Immature natural killer cell (primary cell): ENCODE results near the gene ESR1. TPM values are rescaled to one million over a fixed set of nuclear protein-coding genes. Genes with fewer than 3 reads are reported as not detected.

ENCODE experiments used
- DNase-seq, 3 donors: peaks; one replicate each; pipeline ENCODE4 v3.0.0; 2022; ENCODE audit warnings: mixed read lengths in 1 of 3
- H3K27ac Mint-ChIP-seq, 6 donors: one replicate each; pipeline ENCODE4 v1.8.0; 2020; ENCODE audit warnings: mixed read lengths in 6 of 6, mild to moderate bottlenecking in 5 of 6, inconsistent platforms in 4 of 6, moderate library complexity in 3 of 6
- H3K27me3 Mint-ChIP-seq, 3 donors: one replicate each; pipeline ENCODE4 v1.8.0; 2020 to 2021; ENCODE audit warnings: low read depth in 3 of 3, mild to moderate bottlenecking in 3 of 3, mixed read lengths in 3 of 3, moderate library complexity in 3 of 3, inconsistent platforms in 1 of 3
- H3K36me3 Mint-ChIP-seq, 3 donors: one replicate each; pipeline ENCODE4 v1.8.0; 2020; ENCODE audit warnings: mixed read lengths in 3 of 3, inconsistent platforms in 2 of 3, mild to moderate bottlenecking in 2 of 3
- H3K4me1 Mint-ChIP-seq, 2 donors: one replicate each; pipeline ENCODE4 v1.8.0; 2020; ENCODE audit warnings: inconsistent platforms in 2 of 2, mild to moderate bottlenecking in 2 of 2, mixed read lengths in 2 of 2, moderate library complexity in 1 of 2
- H3K4me3 Mint-ChIP-seq, 5 donors: one replicate each; pipeline ENCODE4 v1.8.0; 2020; ENCODE audit warnings: mild to moderate bottlenecking in 5 of 5, mixed read lengths in 5 of 5, inconsistent platforms in 3 of 5, moderate library complexity in 3 of 5
- H3K9me3 Mint-ChIP-seq, 6 donors: one replicate each; pipeline ENCODE4 v1.8.0; 2020; ENCODE audit warnings: mild to moderate bottlenecking in 6 of 6, mixed read lengths in 6 of 6, inconsistent platforms in 4 of 6, moderate library complexity in 3 of 6
- polyA plus RNA-seq, 3 donors: library from polyadenylated mRNA; unstranded; fragments of 300-500 nt; fragmentation: Illumina TruSeq; gene quantifications; one replicate each; pipeline ENCODE4 v1.2.3, GENCODE V29; 2021

The ESR1 gene
- polyA plus RNA-seq, 3 donors from 2014 or later = not detected

- H3K4me3 Mint-ChIP-seq = no peak overlapping the region
- DNase-seq = no peak
- peaks cover 0 to 6% of the 10 kb centered on the region in 2 donors for H3K4me1 Mint-ChIP-seq
- no peaks in the 10 kb centered on the region for H3K9me3 Mint-ChIP-seq
- peaks cover 0 to 6% (median 0%) of the 10 kb centered on the region in 3 donors for H3K27me3 Mint-ChIP-seq
- H3K27ac Mint-ChIP-seq = no peak overlapping the region
- peaks cover 0 to 5% (median 0%) of the 10 kb centered on the region in 3 donors for H3K36me3 Mint-ChIP-seq
These were observed 286.2 kb downstream of the ESR1 start for GRCh38 chr6:152093711-152094110.

GRCh38 chr6:152094276-152094675 is 286.8 kb downstream of the ESR1 start:
- no peak for DNase-seq
- H3K4me3 Mint-ChIP-seq = no peak overlapping the region
- H3K27ac Mint-ChIP-seq = no peak overlapping the region
- peaks cover 0 to 6% of the 10 kb centered on the region in 2 donors for H3K4me1 Mint-ChIP-seq
- H3K36me3 Mint-ChIP-seq = peaks cover 0 to 5% (median 0%) of the 10 kb centered on the region in 3 donors
- no peaks in the 10 kb centered on the region for H3K9me3 Mint-ChIP-seq
- H3K27me3 Mint-ChIP-seq = peaks cover 0 to 6% (median 0%) of the 10 kb centered on the region in 3 donors

- peak in 1 of 3 donors; percentile 9 for DNase-seq
- Mint-ChIP-seq H3K9me3 (no peaks in the 10 kb centered on the region), H3K4me1 (peaks cover 0 to 6% of the 10 kb centered on the region in 2 donors), H3K27ac (peak overlapping the region in 1 of 6 donors; percentile 61), H3K27me3 (peaks cover 0 to 7% (median 0%) of the 10 kb centered on the region in 3 donors), H3K36me3 (peaks cover 0 to 5% (median 0%) of the 10 kb centered on the region in 3 donors), H3K4me3 (peak overlapping the region in 1 of 5 donors; percentile 11)
These were observed 287.6 kb downstream of the ESR1 start for GRCh38 chr6:152094992-152095592.

GRCh38 chr6:152096863-152097496 is 289.5 kb downstream of the ESR1 start:
- Mint-ChIP-seq H3K27me3 (peaks cover 0 to 1% (median 0%) of the 10 kb centered on the region in 3 donors), H3K4me1 (peaks cover 0 to 6% of the 10 kb centered on the region in 2 donors), H3K36me3 (peaks cover 0 to 8% (median 0%) of the 10 kb centered on the region in 3 donors), H3K27ac (no peak overlapping the region), H3K4me3 (no peak overlapping the region), H3K9me3 (no peaks in the 10 kb centered on the region)
- DNase-seq = no peak

GRCh38 chr6:152098683-152099082 is 291.2 kb downstream of the ESR1 start:
- Mint-ChIP-seq H3K27ac (no peak overlapping the region), H3K9me3 (no peaks in the 10 kb centered on the region), H3K4me3 (no peak overlapping the region), H3K36me3 (peaks cover 0 to 12% (median 5%) of the 10 kb centered on the region in 3 donors), H3K27me3 (peaks cover 0 to 1% (median 0%) of the 10 kb centered on the region in 3 donors), H3K4me1 (peaks cover 5 to 6% of the 10 kb centered on the region in 2 donors)
- DNase-seq = no peak

- no peak for DNase-seq
- Mint-ChIP-seq H3K27ac (no peak overlapping the region), H3K27me3 (peaks cover 0 to 1% (median 0%) of the 10 kb centered on the region in 3 donors), H3K4me3 (no peak overlapping the region), H3K9me3 (no peaks in the 10 kb centered on the region), H3K36me3 (peaks cover 0 to 13% (median 12%) of the 10 kb centered on the region in 3 donors), H3K4me1 (peaks cover 5 to 6% of the 10 kb centered on the region in 2 donors)
These were observed 292.1 kb downstream of the ESR1 start for GRCh38 chr6:152099446-152100182.

GRCh38 chr6:152100183-152100618 is 292.7 kb downstream of the ESR1 start:
- no peaks in the 10 kb centered on the region for H3K9me3 Mint-ChIP-seq
- peaks cover 0 to 13% (median 12%) of the 10 kb centered on the region in 3 donors for H3K36me3 Mint-ChIP-seq
- H3K27ac Mint-ChIP-seq = no peak overlapping the region
- H3K4me1 Mint-ChIP-seq = peaks cover 3 to 5% of the 10 kb centered on the region in 2 donors
- H3K4me3 Mint-ChIP-seq = no peak overlapping the region
- DNase-seq = no peak
- peaks cover 0 to 1% (median 0%) of the 10 kb centered on the region in 3 donors for H3K27me3 Mint-ChIP-seq

GRCh38 chr6:152107973-152108372 is 300.5 kb downstream of the ESR1 start:
- H3K4me3 Mint-ChIP-seq = no peak overlapping the region
- no peak overlapping the region for H3K27ac Mint-ChIP-seq
- H3K27me3 Mint-ChIP-seq = peaks cover 0 to 2% (median 0%) of the 10 kb centered on the region in 3 donors
- H3K9me3 Mint-ChIP-seq = no peaks in the 10 kb centered on the region
- DNase-seq = no peak
- H3K36me3 Mint-ChIP-seq = peaks cover 0 to 13% (median 9%) of the 10 kb centered on the region in 3 donors
- peaks cover 7 to 18% of the 10 kb centered on the region in 2 donors for H3K4me1 Mint-ChIP-seq

GRCh38 chr6:152110886-152111820 is 303.7 kb downstream of the ESR1 start:
- peak overlapping the region in 3 of 6 donors; percentile 26 to 69 (median 65) for H3K27ac Mint-ChIP-seq
- no peaks in the 10 kb centered on the region for H3K9me3 Mint-ChIP-seq
- peak overlapping the region in 3 of 5 donors; percentile 15 to 51 (median 39) for H3K4me3 Mint-ChIP-seq
- H3K4me1 Mint-ChIP-seq = peaks cover 7 to 12% of the 10 kb centered on the region in 2 donors
- DNase-seq = peak in 2 of 3 donors; percentile 26 to 38
- H3K36me3 Mint-ChIP-seq = peaks cover 0 to 4% (median 0%) of the 10 kb centered on the region in 3 donors
- H3K27me3 Mint-ChIP-seq = peaks cover 0 to 2% (median 0%) of the 10 kb centered on the region in 3 donors

GRCh38 chr6:152112491-152113261 is 305.2 kb downstream of the ESR1 start:
- H3K4me1 Mint-ChIP-seq = peaks cover 7 to 25% of the 10 kb centered on the region in 2 donors
- peak overlapping the region in 1 of 6 donors; percentile 12 for H3K27ac Mint-ChIP-seq
- H3K4me3 Mint-ChIP-seq = no peak overlapping the region
- DNase-seq = no peak
- peaks cover 0 to 4% (median 0%) of the 10 kb centered on the region in 3 donors for H3K36me3 Mint-ChIP-seq
- H3K9me3 Mint-ChIP-seq = no peaks in the 10 kb centered on the region
- peaks cover 0 to 2% (median 0%) of the 10 kb centered on the region in 3 donors for H3K27me3 Mint-ChIP-seq

GRCh38 chr6:152117156-152118133 is 310.0 kb downstream of the ESR1 start:
- Mint-ChIP-seq H3K27me3 (peaks cover 0 to 5% (median 2%) of the 10 kb centered on the region in 3 donors), H3K36me3 (peaks cover 23 to 39% (median 32%) of the 10 kb centered on the region in 3 donors), H3K4me3 (no peak overlapping the region), H3K9me3 (no peaks in the 10 kb centered on the region), H3K27ac (peak overlapping the region in 5 of 6 donors; percentile 25 to 84 (median 58)), H3K4me1 (peaks cover 2 to 25% of the 10 kb centered on the region in 2 donors)
- no peak for DNase-seq
